GM18526 (cell line): ENCODE measurements around the gene MIPOL1.

Source experiments
- POLR2A ChIP-seq: IDR thresholded peaks from 3 replicates; pipeline ENCODE4 v1.6.1; 2011; ENCODE audit not compliant: insufficient read length; ENCODE audit errors: extremely low read depth

The MIPOL1 gene

GRCh38 chr14:37263656-37264236 lies 66.0 kb downstream of the MIPOL1 start:
- no peak for TF ChIP-seq POLR2A

GRCh38 chr14:37268788-37269187 lies 71.1 kb downstream of the MIPOL1 start:
- no peak for TF ChIP-seq POLR2A

- no peak for TF ChIP-seq POLR2A
Measured at GRCh38 chr14:37270629-37271028, 72.9 kb downstream of the MIPOL1 start.

GRCh38 chr14:37272569-37272968 lies 74.8 kb downstream of the MIPOL1 start:
- no peak for TF ChIP-seq POLR2A

GRCh38 chr14:37274652-37275051 lies 76.9 kb downstream of the MIPOL1 start:
- no peak for TF ChIP-seq POLR2A

GRCh38 chr14:37275963-37276362 lies 78.2 kb downstream of the MIPOL1 start:
- no peak for TF ChIP-seq POLR2A

GRCh38 chr14:37278636-37279538 lies 81.2 kb downstream of the MIPOL1 start:
- TF ChIP-seq POLR2A = no peak

- TF ChIP-seq POLR2A = no peak
Measured at GRCh38 chr14:37279818-37280217, 82.1 kb downstream of the MIPOL1 start.

GRCh38 chr14:37284760-37285159 lies 87.0 kb downstream of the MIPOL1 start:
- TF ChIP-seq POLR2A = no peak

- no peak for TF ChIP-seq POLR2A
Measured at GRCh38 chr14:37285220-37285619, 87.5 kb downstream of the MIPOL1 start.

- TF ChIP-seq POLR2A = no peak
Measured at GRCh38 chr14:37289688-37290087, 92.0 kb downstream of the MIPOL1 start.

GRCh38 chr14:37311252-37311651 lies 113.5 kb downstream of the MIPOL1 start:
- TF ChIP-seq POLR2A = no peak

GRCh38 chr14:37318938-37319337 lies 121.2 kb downstream of the MIPOL1 start:
- TF ChIP-seq POLR2A = no peak

GRCh38 chr14:37320106-37320505 lies 122.4 kb downstream of the MIPOL1 start:
- no peak for TF ChIP-seq POLR2A

- no peak for TF ChIP-seq POLR2A
Measured at GRCh38 chr14:37325332-37325731, 127.6 kb downstream of the MIPOL1 start.

GRCh38 chr14:37326434-37326833 lies 128.7 kb downstream of the MIPOL1 start:
- TF ChIP-seq POLR2A = no peak
